Activated CD4-positive, alpha-beta T cell treated with anti-CD3 and anti-CD28 coated beads, Interleukin-2, amount 10 ng/mL, durations not matched to agents 24 days and 14 days (primary cell): Measurements from ENCODE around the gene B4GALNT1. TPM values are rescaled to one million over a fixed set of nuclear protein-coding genes. Genes with fewer than 3 reads are reported as not detected.

ENCODE experiments used
- DNase-seq: peaks from one replicate; pipeline ENCODE4 v3.0.0; 2022
- H3K27ac Mint-ChIP-seq: one replicate; pipeline ENCODE4 v1.8.0; 2022; ENCODE audit warnings: mild to moderate bottlenecking, mixed read lengths
- H3K27me3 Mint-ChIP-seq: one replicate; pipeline ENCODE4 v1.8.0; 2022; ENCODE audit warnings: mixed read lengths
- H3K36me3 Mint-ChIP-seq: one replicate; pipeline ENCODE4 v1.8.0; 2022; ENCODE audit warnings: low read depth, mild to moderate bottlenecking, mixed read lengths
- H3K4me1 Mint-ChIP-seq: one replicate; pipeline ENCODE4 v1.8.0; 2021; ENCODE audit warnings: mixed read lengths
- H3K4me3 Mint-ChIP-seq: one replicate; pipeline ENCODE4 v1.8.0; 2022; ENCODE audit warnings: mild to moderate bottlenecking, moderate library complexity, mixed read lengths
- H3K9me3 Mint-ChIP-seq: one replicate; pipeline ENCODE4 v1.8.0; 2021; ENCODE audit warnings: mixed read lengths
- intact Hi-C: fragments of 100-400 bp; cut with micrococcal nuclease; formaldehyde crosslinking; loops from one replicate; pipeline ENCODE4 v1.15.1; 2023
- total RNA-seq: library from RNA; stranded (reverse); gene quantifications from 2 replicates; pipeline ENCODE4 v1.2.3, GENCODE V29; 2022

The B4GALNT1 gene
- total RNA-seq, 1 donor from 2014 or later: 5.7 TPM

- intact Hi-C loops: no loop called here
- Mint-ChIP-seq H3K4me3 (no peak overlapping the region), H3K27ac (no peak overlapping the region), H3K4me1 (peaks cover 9% of the 10 kb centered on the region), H3K27me3 (peaks cover 10% of the 10 kb centered on the region), H3K9me3 (no peaks in the 10 kb centered on the region), H3K36me3 (no peaks in the 10 kb centered on the region)
- no peak for DNase-seq
Observed at GRCh38 chr12:57586128-57586527, 46.9 kb downstream of the B4GALNT1 start.

DNA sequence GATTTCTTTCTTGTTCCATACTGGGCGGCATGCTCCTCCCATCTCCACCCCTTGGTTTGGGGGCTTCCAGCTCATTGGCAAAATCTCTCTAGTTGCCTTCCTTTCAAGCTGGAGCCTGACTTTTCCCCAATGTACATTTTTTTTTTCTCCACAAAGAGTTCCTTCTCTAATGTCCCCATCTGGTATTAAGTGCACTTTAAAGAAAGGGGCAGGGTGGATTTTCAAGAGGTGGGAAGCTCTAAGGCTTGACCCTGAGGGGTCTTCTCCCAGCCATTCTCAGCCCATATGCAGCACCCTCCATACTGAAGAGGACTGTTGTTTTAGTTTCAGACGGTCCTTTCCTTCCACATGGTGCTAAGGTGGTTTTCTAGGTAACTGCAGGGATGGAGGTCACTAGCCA lies 47.8 kb downstream of the B4GALNT1 start:
- H3K36me3 Mint-ChIP-seq: no peaks in the 10 kb centered on the region
- intact Hi-C loops: no loop called here
- H3K27me3 Mint-ChIP-seq: peaks cover 10% of the 10 kb centered on the region
- peaks cover 3% of the 10 kb centered on the region for H3K4me1 Mint-ChIP-seq
- H3K4me3 Mint-ChIP-seq: no peak overlapping the region
- H3K27ac Mint-ChIP-seq: no peak overlapping the region
- no peaks in the 10 kb centered on the region for H3K9me3 Mint-ChIP-seq
- DNase-seq: no peak

GRCh38 chr12:57584690-57585089 lies 48.3 kb downstream of the B4GALNT1 start:
- H3K4me3 Mint-ChIP-seq: no peak overlapping the region
- H3K27me3 Mint-ChIP-seq: peaks cover 10% of the 10 kb centered on the region
- intact Hi-C loops: loop anchor here (5.0 kb wide), 1 partner anchor 108 kb away; the partner anchor contains the start of gene OS9
- DNase-seq: no peak
- H3K4me1 Mint-ChIP-seq: peaks cover 3% of the 10 kb centered on the region
- no peaks in the 10 kb centered on the region for H3K9me3 Mint-ChIP-seq
- H3K27ac Mint-ChIP-seq: no peak overlapping the region
- H3K36me3 Mint-ChIP-seq: no peaks in the 10 kb centered on the region

- H3K4me3 Mint-ChIP-seq: no peak overlapping the region
- H3K9me3 Mint-ChIP-seq: no peaks in the 10 kb centered on the region
- no peak for DNase-seq
- intact Hi-C loops: loop anchor here (5.0 kb wide), 1 partner anchor 108 kb away; the partner anchor contains the start of gene OS9
- no peak overlapping the region for H3K27ac Mint-ChIP-seq
- H3K4me1 Mint-ChIP-seq: peaks cover 3% of the 10 kb centered on the region
- peaks cover 10% of the 10 kb centered on the region for H3K27me3 Mint-ChIP-seq
- no peaks in the 10 kb centered on the region for H3K36me3 Mint-ChIP-seq
Observed at GRCh38 chr12:57584050-57584449, 49.0 kb downstream of the B4GALNT1 start.

GRCh38 chr12:57583008-57583831 lies 49.8 kb downstream of the B4GALNT1 start:
- Mint-ChIP-seq H3K4me3 (no peak overlapping the region), H3K36me3 (no peaks in the 10 kb centered on the region), H3K9me3 (no peaks in the 10 kb centered on the region), H3K27ac (no peak overlapping the region), H3K4me1 (peaks cover 3% of the 10 kb centered on the region), H3K27me3 (peaks cover 10% of the 10 kb centered on the region)
- DNase-seq: peak; percentile 92
- intact Hi-C loops: loop anchor here (1.0 to 5.0 kb wide), 3 partner anchors 38 to 159 kb away; partner anchors contain the start of gene OS9

GRCh38 chr12:57582440-57582839 lies 50.6 kb downstream of the B4GALNT1 start:
- Mint-ChIP-seq H3K27ac (no peak overlapping the region), H3K36me3 (no peaks in the 10 kb centered on the region), H3K9me3 (no peaks in the 10 kb centered on the region), H3K27me3 (peaks cover 10% of the 10 kb centered on the region), H3K4me3 (no peak overlapping the region), H3K4me1 (peaks cover 3% of the 10 kb centered on the region)
- DNase-seq: no peak
- intact Hi-C loops: loop anchor here (5.0 kb wide), 1 partner anchor 110 kb away; the partner anchor contains the start of gene OS9

- Mint-ChIP-seq H3K27me3 (peaks cover 10% of the 10 kb centered on the region), H3K4me1 (peaks cover 3% of the 10 kb centered on the region), H3K27ac (no peak overlapping the region), H3K4me3 (no peak overlapping the region), H3K36me3 (no peaks in the 10 kb centered on the region), H3K9me3 (no peaks in the 10 kb centered on the region)
- intact Hi-C loops: loop anchor here (5.0 kb wide), 1 partner anchor 110 kb away; the partner anchor contains the start of gene OS9
- no peak for DNase-seq
Observed at GRCh38 chr12:57581802-57582201, 51.2 kb downstream of the B4GALNT1 start.

- Mint-ChIP-seq H3K4me1 (peaks cover 3% of the 10 kb centered on the region), H3K27ac (no peak overlapping the region), H3K4me3 (no peak overlapping the region), H3K9me3 (no peaks in the 10 kb centered on the region), H3K36me3 (no peaks in the 10 kb centered on the region), H3K27me3 (peaks cover 6% of the 10 kb centered on the region)
- intact Hi-C loops: loop anchor here (5.0 kb wide), 1 partner anchor 112 kb away; the partner anchor contains the start of gene OS9
- no peak for DNase-seq
Observed at GRCh38 chr12:57580466-57580795, 52.6 kb downstream of the B4GALNT1 start.

- H3K27ac Mint-ChIP-seq: no peak overlapping the region
- no peaks in the 10 kb centered on the region for H3K36me3 Mint-ChIP-seq
- intact Hi-C loops: loop anchor here (5.0 kb wide), 1 partner anchor 112 kb away; the partner anchor contains the start of gene OS9
- H3K4me3 Mint-ChIP-seq: no peak overlapping the region
- no peak for DNase-seq
- H3K4me1 Mint-ChIP-seq: peaks cover 3% of the 10 kb centered on the region
- peaks cover 2% of the 10 kb centered on the region for H3K27me3 Mint-ChIP-seq
- no peaks in the 10 kb centered on the region for H3K9me3 Mint-ChIP-seq
Observed at GRCh38 chr12:57579677-57580465, 53.1 kb downstream of the B4GALNT1 start.

DNA sequence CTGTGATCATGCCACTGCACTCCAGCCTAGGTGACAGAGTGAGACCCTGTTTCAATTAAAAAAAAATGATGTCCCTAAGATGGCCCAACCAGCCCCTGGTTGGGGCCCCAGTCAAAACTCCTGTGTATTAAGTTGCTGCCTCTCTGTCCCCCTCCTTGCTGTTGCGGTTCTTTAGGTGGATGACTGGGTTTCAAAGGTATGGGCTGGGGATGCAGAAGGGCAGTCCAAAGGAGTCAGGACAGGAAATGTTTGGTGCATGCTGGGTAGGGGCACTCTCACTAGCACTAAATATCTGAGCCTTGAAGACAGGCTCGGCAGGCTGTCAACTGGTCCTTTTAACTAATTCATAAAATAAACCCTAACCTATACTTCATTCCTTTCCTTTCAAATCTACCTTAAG lies 54.0 kb downstream of the B4GALNT1 start:
- no peak overlapping the region for H3K4me3 Mint-ChIP-seq
- H3K4me1 Mint-ChIP-seq: peaks cover 3% of the 10 kb centered on the region
- DNase-seq: no peak
- H3K9me3 Mint-ChIP-seq: no peaks in the 10 kb centered on the region
- H3K36me3 Mint-ChIP-seq: no peaks in the 10 kb centered on the region
- H3K27ac Mint-ChIP-seq: no peak overlapping the region
- no peaks in the 10 kb centered on the region for H3K27me3 Mint-ChIP-seq
- intact Hi-C loops: no loop called here

DNA sequence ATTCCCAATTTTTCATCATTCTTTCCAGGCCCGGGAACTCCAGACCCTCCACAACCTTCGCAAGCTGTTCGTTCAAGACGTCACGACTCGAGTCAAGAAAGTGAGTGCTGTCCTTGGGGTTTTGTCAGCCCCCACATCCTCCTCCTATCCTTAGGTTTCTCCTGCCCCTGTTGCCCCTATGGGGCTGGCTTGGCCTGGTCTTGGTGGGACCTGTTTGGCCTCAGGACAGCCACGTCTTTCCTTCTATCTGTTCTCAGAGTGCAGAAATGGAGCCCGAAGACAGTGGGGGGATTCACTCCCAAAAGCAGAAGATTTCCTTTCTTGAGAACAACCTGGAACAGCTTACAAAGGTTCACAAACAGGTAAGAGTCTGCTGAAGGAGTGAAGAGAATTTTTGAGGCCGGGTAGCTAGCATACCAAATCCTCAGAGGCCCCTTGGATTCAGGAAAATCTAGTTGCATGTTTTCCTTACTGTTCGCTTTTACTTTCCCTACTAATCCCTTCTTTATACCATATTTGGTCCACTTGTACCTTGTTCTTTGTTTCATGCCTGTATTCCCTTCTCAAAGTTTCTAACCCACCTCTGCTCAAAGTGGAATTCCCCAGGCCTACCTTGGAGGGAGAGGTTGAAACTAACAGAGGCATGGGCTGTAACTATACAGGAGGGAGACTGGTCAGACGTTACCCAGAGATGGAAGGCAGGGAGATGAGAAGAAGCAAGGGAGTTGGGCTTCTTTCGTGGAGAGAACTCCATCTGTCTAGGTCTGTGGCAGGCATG lies 54.8 kb downstream of the B4GALNT1 start:
- H3K4me1 Mint-ChIP-seq: peaks cover under 1% of the 10 kb centered on the region
- no peak for DNase-seq
- H3K27ac Mint-ChIP-seq: no peak overlapping the region
- H3K36me3 Mint-ChIP-seq: no peaks in the 10 kb centered on the region
- no peak overlapping the region for H3K4me3 Mint-ChIP-seq
- intact Hi-C loops: no loop called here
- H3K9me3 Mint-ChIP-seq: no peaks in the 10 kb centered on the region
- H3K27me3 Mint-ChIP-seq: no peaks in the 10 kb centered on the region

DNA sequence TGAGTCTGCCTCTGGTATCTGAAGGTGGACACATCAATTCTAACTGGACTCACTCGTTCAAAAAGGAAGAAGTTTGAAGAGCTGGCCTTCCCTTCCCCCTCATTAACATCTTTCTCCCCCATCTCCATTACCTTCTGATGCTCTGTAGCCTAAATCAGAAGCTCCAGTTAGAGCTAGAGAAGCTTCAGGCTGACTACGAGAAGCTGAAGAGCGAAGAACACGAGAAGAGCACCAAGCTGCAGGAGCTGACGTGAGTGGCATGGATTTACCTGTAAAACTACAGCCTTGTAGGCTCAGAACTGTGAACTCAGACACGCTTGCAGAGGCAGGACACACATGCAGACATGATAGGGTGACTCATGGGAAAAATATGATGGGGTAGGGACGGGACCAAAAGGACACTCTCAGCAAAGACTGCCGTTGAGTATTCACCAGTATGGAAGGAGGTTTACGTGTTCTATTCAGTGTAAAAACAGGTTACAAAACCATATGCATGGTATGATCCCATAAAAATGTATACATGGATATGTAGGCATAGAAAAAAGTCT lies 56.3 kb downstream of the B4GALNT1 start:
- Mint-ChIP-seq H3K36me3 (no peaks in the 10 kb centered on the region), H3K27ac (no peak overlapping the region), H3K4me1 (no peaks in the 10 kb centered on the region), H3K9me3 (no peaks in the 10 kb centered on the region), H3K4me3 (no peak overlapping the region), H3K27me3 (no peaks in the 10 kb centered on the region)
- DNase-seq: no peak
- intact Hi-C loops: no loop called here
